Measurements from ENCODE around the gene RAPGEF6.
"Not testable (repeated sequence)": the region's sequence is repeated elsewhere in the genome, so short reads cannot be mapped to it uniquely, and the experiment has no call there.

Gene RAPGEF6

GRCh38 chr5:131382407-131383395, 252.3 kb downstream of the RAPGEF6 start:
- DNase-seq, result no peak

- DNase-seq, result no peak
Measured at GRCh38 chr5:131381777-131382176, 253.3 kb downstream of the RAPGEF6 start.

GRCh38 chr5:131381021-131381420, 254.0 kb downstream of the RAPGEF6 start:
- no peak for DNase-seq

GRCh38 chr5:131380238-131380637, 254.8 kb downstream of the RAPGEF6 start:
- DNase-seq, result not testable (repeated sequence)

GRCh38 chr5:131379723-131380122, 255.3 kb downstream of the RAPGEF6 start:
- no peak for DNase-seq

- DNase-seq, result no peak
Measured at GRCh38 chr5:131378721-131379541, 256.1 kb downstream of the RAPGEF6 start.

GRCh38 chr5:131377785-131378325, 257.2 kb downstream of the RAPGEF6 start:
- no peak for DNase-seq

GRCh38 chr5:131377346-131377745, 257.7 kb downstream of the RAPGEF6 start:
- no peak for DNase-seq

- no peak for DNase-seq
Measured at GRCh38 chr5:131375351-131375750, 259.7 kb downstream of the RAPGEF6 start.

Data from NCI-H1417 treated with DMSO at 0.1 percent for 48 hours (cell line).